SJSA1 (cell line): ENCODE data around the gene TAF3. TPM values are rescaled to one million over a fixed set of nuclear protein-coding genes. Genes with fewer than 3 reads are reported as not detected.

Experiments used
- total RNA-seq: library from RNA; depleted of rRNA; stranded (reverse); fragments of >200 nt; shearing (Covaris generic); gene quantifications from 2 replicates; pipeline ENCODE4 v1.2.3, GENCODE V29; 2014; rRNA removed

TAF3 gene
- total RNA-seq, 1 experiment from 2014 or later: 4.4 TPM

Other genes with a start within 250 kb of the TAF3 start
- gene ITIH5, start 151.5 kb upstream of the TAF3 start, total RNA-seq: 9.9 and 16.3 TPM in 2 replicates
- not detected in 2 replicates for gene ITIH2, start 115.2 kb upstream of the TAF3 start, total RNA-seq
- gene KIN, start 30.5 kb upstream of the TAF3 start, total RNA-seq: 15.8 and 31.4 TPM in 2 replicates
- 447 and 519 TPM in 2 replicates for gene ATP5F1C, start 30.3 kb upstream of the TAF3 start, total RNA-seq
- not detected in 2 replicates for gene GATA3, start 236.2 kb downstream of the TAF3 start, total RNA-seq